Colonic mucosa (tissue), 4 donors: ENCODE data around the gene IMMP2L. TPM values are rescaled to one million over a fixed set of nuclear protein-coding genes. Genes with fewer than 3 reads are reported as not detected.

Experiments used
- DNase-seq: peaks from one replicate; pipeline ENCODE4 v3.0.0-alpha.2; 2020
- H3K27ac ChIP-seq: fragments of 200-600 bp; one replicate; pipeline ENCODE4 v1.8.0; 2021
- H3K27me3 ChIP-seq: fragments of 200-600 bp; one replicate; pipeline ENCODE4 v1.8.0; 2021
- H3K36me3 ChIP-seq: fragments of 200-600 bp; one replicate; pipeline ENCODE4 v1.8.0; 2021
- H3K4me1 ChIP-seq: fragments of 200-600 bp; one replicate; pipeline ENCODE4 v1.8.0; 2021; ENCODE audit warnings: mild to moderate bottlenecking
- H3K4me3 ChIP-seq: fragments of 200-600 bp; one replicate; pipeline ENCODE4 v1.8.0; 2021
- H3K9ac ChIP-seq, 2 donors: one replicate each; pipeline ENCODE4 v1.7.0; 2013; ENCODE audit warnings: control low read depth in 2 of 2, low read depth in 2 of 2, low read length in 2 of 2
- H3K9me3 ChIP-seq: fragments of 200-600 bp; one replicate; pipeline ENCODE4 v1.8.0; 2021
- intact Hi-C: fragments of 100-400 bp; cut with DNase I; formaldehyde crosslinking; loops from one replicate; pipeline ENCODE4 v1.14.1; 2022
- total RNA-seq, 2 donors: library from RNA; stranded (reverse); fragmentation: NEBNext Ultra II Directional in 1 of 2; extraction: Animal tissue kit (Norgen Biotek cat#: 25700) in 1 of 2; gene quantifications; one replicate each; pipeline ENCODE4 v1.2.1, GENCODE V29; 2021
- TF ChIP-seq, protein P1 (sequence below): fragments of 200-600 bp; IDR thresholded peaks from one replicate; pipeline ENCODE4 v1.8.0; 2022; ENCODE audit warnings: antibody characterized with exemption, mild to moderate bottlenecking
- donor health status: healthy.
- donor health status: DM: no; HTN: no; CAD: no.
- donor health status: DM: no; HTN: no; CAD: no.

IMMP2L gene
- total RNA-seq, 2 donors from 2014 or later: 13.4 to 15.4 TPM

DNA sequence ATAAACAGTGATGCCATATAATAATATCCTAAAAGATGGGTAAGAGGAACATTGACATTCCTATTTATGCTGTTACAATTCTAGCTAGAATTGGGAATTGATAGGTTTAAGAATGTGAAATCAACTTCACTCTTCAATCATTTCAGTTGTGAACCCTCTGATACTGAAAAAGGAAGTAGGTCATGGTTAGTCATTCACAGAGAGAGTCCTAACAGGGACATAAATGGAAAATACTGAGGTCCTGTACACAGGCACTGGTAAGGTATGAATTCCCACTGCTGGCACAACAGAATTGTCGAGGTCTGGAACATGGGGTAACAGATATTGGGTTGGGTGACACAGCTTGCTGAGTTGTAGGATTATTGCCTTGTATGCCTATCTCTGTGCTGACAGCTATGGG lies 760.8 kb downstream of the IMMP2L start:
- no peak overlapping the region for H3K4me3 ChIP-seq
- TF ChIP-seq, protein P1, sequence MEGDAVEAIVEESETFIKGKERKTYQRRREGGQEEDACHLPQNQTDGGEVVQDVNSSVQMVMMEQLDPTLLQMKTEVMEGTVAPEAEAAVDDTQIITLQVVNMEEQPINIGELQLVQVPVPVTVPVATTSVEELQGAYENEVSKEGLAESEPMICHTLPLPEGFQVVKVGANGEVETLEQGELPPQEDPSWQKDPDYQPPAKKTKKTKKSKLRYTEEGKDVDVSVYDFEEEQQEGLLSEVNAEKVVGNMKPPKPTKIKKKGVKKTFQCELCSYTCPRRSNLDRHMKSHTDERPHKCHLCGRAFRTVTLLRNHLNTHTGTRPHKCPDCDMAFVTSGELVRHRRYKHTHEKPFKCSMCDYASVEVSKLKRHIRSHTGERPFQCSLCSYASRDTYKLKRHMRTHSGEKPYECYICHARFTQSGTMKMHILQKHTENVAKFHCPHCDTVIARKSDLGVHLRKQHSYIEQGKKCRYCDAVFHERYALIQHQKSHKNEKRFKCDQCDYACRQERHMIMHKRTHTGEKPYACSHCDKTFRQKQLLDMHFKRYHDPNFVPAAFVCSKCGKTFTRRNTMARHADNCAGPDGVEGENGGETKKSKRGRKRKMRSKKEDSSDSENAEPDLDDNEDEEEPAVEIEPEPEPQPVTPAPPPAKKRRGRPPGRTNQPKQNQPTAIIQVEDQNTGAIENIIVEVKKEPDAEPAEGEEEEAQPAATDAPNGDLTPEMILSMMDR: no peak
- no peaks in the 10 kb centered on the region for H3K9me3 ChIP-seq
- no peaks in the 10 kb centered on the region for H3K4me1 ChIP-seq
- H3K27ac ChIP-seq: no peak overlapping the region
- intact Hi-C loops: no loop called here
- H3K27me3 ChIP-seq: no peaks in the 10 kb centered on the region
- no peak overlapping the region for H3K9ac ChIP-seq
- no peaks in the 10 kb centered on the region for H3K36me3 ChIP-seq
- no peak for DNase-seq

DNA sequence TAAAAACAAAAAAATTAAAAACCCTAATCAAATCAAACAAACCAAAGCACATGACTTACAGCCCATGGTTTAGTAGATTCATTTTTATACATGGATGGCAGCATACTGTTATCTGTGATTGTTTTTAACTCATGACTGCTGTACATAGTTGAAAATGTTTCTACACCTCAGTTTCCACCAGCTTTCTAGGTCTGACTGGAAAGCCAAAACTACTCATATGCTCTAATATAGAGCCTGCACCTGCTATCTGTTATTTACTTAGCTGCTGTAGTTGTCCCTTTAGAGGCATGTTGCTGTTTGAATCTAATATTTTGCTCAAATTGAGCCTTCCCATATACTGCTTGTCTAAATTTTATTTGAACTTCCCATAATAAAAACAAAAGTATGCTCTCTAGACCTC lies 761.3 kb downstream of the IMMP2L start:
- H3K4me3 ChIP-seq: no peak overlapping the region
- no peaks in the 10 kb centered on the region for H3K4me1 ChIP-seq
- no peak overlapping the region for H3K27ac ChIP-seq
- H3K36me3 ChIP-seq: no peaks in the 10 kb centered on the region
- TF ChIP-seq, protein P1: no peak
- no peak for DNase-seq
- intact Hi-C loops: no loop called here
- no peaks in the 10 kb centered on the region for H3K9me3 ChIP-seq
- H3K9ac ChIP-seq: no peak overlapping the region
- no peaks in the 10 kb centered on the region for H3K27me3 ChIP-seq

DNA sequence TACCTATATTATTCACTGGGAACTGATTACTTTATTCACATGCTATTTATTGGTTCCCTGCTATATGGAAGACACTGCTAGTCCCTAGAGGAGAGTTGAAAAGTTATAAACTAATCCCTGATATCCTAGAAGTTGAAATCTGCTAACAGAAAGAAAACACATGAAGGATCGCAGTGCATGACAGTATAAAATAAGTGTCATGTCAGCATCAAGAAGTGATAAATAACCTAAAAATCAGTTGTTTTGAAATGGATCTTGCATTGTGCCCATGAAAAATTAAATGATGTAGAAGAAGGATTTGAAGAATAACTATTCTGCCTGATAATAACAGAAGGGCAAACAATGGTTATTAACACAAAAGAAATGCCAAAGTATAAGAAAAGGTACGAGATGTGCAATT lies 764.6 kb downstream of the IMMP2L start:
- H3K9me3 ChIP-seq: no peaks in the 10 kb centered on the region
- no peaks in the 10 kb centered on the region for H3K27me3 ChIP-seq
- intact Hi-C loops: no loop called here

DNA sequence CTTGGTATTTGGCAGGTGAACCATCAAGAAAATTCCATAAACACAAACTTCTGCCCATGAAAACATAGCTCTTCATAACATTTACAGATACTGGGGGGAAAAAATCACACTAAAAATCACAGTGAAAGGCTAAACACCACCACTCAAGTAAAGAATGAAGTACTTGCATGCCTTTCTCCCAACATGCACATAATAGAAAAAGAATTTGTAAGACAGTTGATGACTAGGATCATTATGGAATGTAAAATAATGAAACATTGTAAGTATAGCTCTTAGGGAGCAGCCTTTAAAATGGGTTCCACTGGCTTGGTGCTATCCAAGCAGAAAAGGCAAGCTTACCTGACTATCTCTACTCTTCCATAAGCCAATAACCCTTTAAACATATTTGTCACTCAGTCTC lies 771.3 kb downstream of the IMMP2L start:
- no peak for DNase-seq
- intact Hi-C loops: no loop called here

More for the DNA sequence above, 764.6 kb downstream of the IMMP2L start:
- no peak for DNase-seq
- TF ChIP-seq, protein P1: no peak
- Histone ChIP-seq H3K27ac (no peak overlapping the region), H3K9ac (no peak overlapping the region), H3K36me3 (no peaks in the 10 kb centered on the region), H3K4me3 (no peak overlapping the region), H3K4me1 (no peaks in the 10 kb centered on the region)

DNA sequence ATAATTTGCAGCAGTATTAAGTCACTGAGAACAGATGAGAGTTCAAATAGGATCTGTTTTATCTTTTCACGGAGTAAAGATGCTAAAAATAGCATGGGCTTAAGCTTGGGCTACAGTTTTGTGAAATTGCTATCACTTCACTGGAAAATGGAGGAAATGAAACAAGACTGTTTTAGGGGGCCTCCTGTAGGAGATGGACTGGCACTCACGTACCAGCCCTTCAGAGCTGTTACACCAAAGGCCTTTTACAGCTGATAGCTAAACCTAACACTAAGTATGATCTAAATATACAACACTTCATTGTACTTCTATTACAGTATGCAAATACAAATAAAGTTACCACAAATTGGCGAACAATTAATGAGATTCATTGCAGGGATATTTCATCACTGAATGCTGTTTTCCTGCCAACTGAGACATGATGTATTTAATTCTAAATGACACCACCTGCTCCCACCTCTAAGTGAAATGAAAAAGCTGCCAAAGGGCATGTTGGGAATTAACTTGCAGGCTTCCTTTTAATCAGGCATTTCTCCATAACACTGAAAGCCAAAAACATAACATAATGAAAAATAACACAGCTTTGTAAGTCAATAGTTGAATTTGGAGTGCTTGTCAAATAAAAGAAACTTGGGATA lies 775.8 kb downstream of the IMMP2L start:
- Histone ChIP-seq H3K4me1 (no peaks in the 10 kb centered on the region), H3K9me3 (no peaks in the 10 kb centered on the region), H3K36me3 (no peaks in the 10 kb centered on the region), H3K9ac (no peak overlapping the region), H3K27ac (no peak overlapping the region), H3K4me3 (no peak overlapping the region), H3K27me3 (no peaks in the 10 kb centered on the region)
- TF ChIP-seq, protein P1: no peak
- intact Hi-C loops: no loop called here
- DNase-seq: no peak

More for the DNA sequence above, 771.3 kb downstream of the IMMP2L start:
- H3K9me3 ChIP-seq: no peaks in the 10 kb centered on the region
- H3K4me3 ChIP-seq: no peak overlapping the region
- TF ChIP-seq, protein P1: no peak
- H3K9ac ChIP-seq: no peak overlapping the region
- no peak overlapping the region for H3K27ac ChIP-seq
- H3K27me3 ChIP-seq: no peaks in the 10 kb centered on the region
- H3K4me1 ChIP-seq: no peaks in the 10 kb centered on the region
- no peaks in the 10 kb centered on the region for H3K36me3 ChIP-seq
